Esophagus squamous epithelium (tissue), 5 donors: Measurements from ENCODE around the gene NET1. TPM values are rescaled to one million over a fixed set of nuclear protein-coding genes. Genes with fewer than 3 reads are reported as not detected.
"Not testable (repeated sequence)": the region's sequence is repeated elsewhere in the genome, so short reads cannot be mapped to it uniquely, and the experiment has no call there.

Experiments used
- DNase-seq: peaks from one replicate; lab custom pipeline; 2025; lab: John Stamatoyannopoulos, UW
- H3K27ac ChIP-seq, 4 donors: fragments of 200-600 bp; sonication (generic); one replicate each; pipeline ENCODE4 v1.5.1; 2016 to 2019; ENCODE audit warnings: mild to moderate bottlenecking in 1 of 4
- H3K27me3 ChIP-seq, 4 donors: fragments of 200-600 bp; sonication (generic); 1 replicate in 3 of 4; 2 replicates in 1 of 4; pipeline versions ENCODE4 v1.5.1 to v1.6.0; 2017 to 2021; ENCODE audit warnings: antibody characterized with exemption in 1 of 4
- H3K36me3 ChIP-seq, 3 donors: fragments of 200-600 bp; sonication (generic); one replicate each; pipeline ENCODE4 v1.5.1; 2016 to 2019
- H3K4me1 ChIP-seq, 3 donors: fragments of 200-600 bp; sonication (generic); one replicate each; pipeline ENCODE4 v1.5.1; 2017 to 2019
- H3K4me3 ChIP-seq, 4 donors: fragments of 200-600 bp; sonication (generic); 1 replicate in 3 of 4; 2 replicates in 1 of 4; pipeline ENCODE4 v1.5.1; 2016 to 2019; ENCODE audit warnings: mild to moderate bottlenecking in 2 of 4, moderate library complexity in 1 of 4
- H3K9me3 ChIP-seq, 3 donors: fragments of 200-600 bp; sonication (generic); one replicate each; pipeline ENCODE4 v1.5.1; 2016 to 2019
- POLR2A ChIP-seq, 4 donors: fragments of 450-650 bp; IDR thresholded peaks; one replicate each; pipeline ENCODE4 v1.6.1; 2017; ENCODE audit warnings: antibody characterized with exemption in 4 of 4, mild to moderate bottlenecking in 4 of 4, moderate library complexity in 3 of 4
- WGBS, 2 donors: methylation state at CpG; one replicate each; pipeline ENCODE4 v1.1.5; 2018; 5-methylcytosine and 5-hydroxymethylcytosine counted together
- intact Hi-C: fragments of 100-400 bp; cut with DNase I; formaldehyde crosslinking; loops from one replicate; pipeline ENCODE4 v1.15.0; 2022
- total RNA-seq, 4 donors: library from RNA; depleted of rRNA; stranded (reverse); fragments of >200 nt; gene quantifications; one replicate each; pipeline ENCODE4 v1.1.0, GENCODE V29; 2016
- TF ChIP-seq, protein P1 (sequence below), 6 experiments: fragments of 450-650 bp in 4 of 6; fragments of 200-600 bp in 2 of 6; sonication (generic) in 2 of 6; IDR thresholded peaks; one replicate each; pipeline ENCODE4 v1.5.1; 2016 to 2019; ENCODE audit warnings: antibody characterized with exemption in 6 of 6, mild to moderate bottlenecking in 4 of 6, moderate library complexity in 4 of 6
- donor health status: DM: yes; HTN: yes; CAD: no.

Gene NET1
- total RNA-seq, 4 donors from 2014 or later: 77.8 to 170 (median 107) TPM

DNA sequence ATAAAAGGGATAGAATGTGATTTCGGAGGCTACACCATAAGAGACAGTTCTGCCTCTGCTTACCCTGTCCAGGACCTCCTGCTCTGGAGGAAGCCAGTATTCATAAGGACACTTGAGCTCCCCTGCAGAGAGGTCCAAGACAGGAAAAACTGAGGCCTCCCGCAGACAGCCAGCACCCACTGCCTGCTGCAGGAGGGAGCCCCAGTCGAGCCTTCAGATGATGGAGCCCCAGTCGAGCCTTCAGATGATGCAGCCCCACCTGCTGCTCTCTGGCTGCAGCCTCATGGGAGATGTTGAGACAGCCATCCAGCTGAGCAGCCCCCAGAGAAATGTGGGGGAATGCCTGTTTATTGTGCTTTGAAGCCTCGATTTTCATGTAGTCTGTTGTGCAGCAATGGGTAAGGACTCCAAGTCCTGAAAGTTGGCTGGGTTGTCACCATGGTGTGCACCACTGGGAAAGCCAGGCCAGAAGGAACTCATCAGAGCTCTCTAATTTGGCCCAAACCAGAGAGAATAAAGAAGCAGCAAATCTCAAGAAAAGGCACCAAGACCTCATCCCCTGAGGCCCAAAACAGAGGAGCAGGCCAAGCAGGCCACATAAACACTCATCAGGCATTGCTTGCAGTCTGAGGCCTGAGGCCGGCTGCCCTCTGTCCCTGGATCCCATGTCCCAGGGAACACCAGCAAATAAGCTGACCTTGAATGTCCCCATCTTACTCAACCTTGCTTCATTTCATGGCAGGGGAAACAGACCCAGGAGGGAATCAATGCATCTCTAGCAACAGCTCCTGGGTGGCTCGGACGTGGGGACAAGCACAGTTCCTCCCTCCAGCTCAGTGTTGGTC lies 56.1 kb downstream of the NET1 start:
- peaks cover 13 to 46% (median 22%) of the 10 kb centered on the region in 3 donors for H3K4me1 ChIP-seq
- intact Hi-C loops: no loop called here
- TF ChIP-seq POLR2A (IDR thresholded peaks at IDR 0.05): no peak
- TF ChIP-seq, protein P1, sequence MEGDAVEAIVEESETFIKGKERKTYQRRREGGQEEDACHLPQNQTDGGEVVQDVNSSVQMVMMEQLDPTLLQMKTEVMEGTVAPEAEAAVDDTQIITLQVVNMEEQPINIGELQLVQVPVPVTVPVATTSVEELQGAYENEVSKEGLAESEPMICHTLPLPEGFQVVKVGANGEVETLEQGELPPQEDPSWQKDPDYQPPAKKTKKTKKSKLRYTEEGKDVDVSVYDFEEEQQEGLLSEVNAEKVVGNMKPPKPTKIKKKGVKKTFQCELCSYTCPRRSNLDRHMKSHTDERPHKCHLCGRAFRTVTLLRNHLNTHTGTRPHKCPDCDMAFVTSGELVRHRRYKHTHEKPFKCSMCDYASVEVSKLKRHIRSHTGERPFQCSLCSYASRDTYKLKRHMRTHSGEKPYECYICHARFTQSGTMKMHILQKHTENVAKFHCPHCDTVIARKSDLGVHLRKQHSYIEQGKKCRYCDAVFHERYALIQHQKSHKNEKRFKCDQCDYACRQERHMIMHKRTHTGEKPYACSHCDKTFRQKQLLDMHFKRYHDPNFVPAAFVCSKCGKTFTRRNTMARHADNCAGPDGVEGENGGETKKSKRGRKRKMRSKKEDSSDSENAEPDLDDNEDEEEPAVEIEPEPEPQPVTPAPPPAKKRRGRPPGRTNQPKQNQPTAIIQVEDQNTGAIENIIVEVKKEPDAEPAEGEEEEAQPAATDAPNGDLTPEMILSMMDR (IDR thresholded peaks at IDR 0.05): no peak
- WGBS, 2 donors: 75 to 95% methylated on average over 4 to 7 of the region's 8 CpGs
- H3K9me3 ChIP-seq: no peaks in the 10 kb centered on the region
- no peak for DNase-seq
- no peaks in the 10 kb centered on the region for H3K27me3 ChIP-seq
- no peak overlapping the region for H3K4me3 ChIP-seq
- H3K27ac ChIP-seq: peak overlapping the region in 2 of 4 donors; percentile 81 to 82
- H3K36me3 ChIP-seq: no peaks in the 10 kb centered on the region

DNA sequence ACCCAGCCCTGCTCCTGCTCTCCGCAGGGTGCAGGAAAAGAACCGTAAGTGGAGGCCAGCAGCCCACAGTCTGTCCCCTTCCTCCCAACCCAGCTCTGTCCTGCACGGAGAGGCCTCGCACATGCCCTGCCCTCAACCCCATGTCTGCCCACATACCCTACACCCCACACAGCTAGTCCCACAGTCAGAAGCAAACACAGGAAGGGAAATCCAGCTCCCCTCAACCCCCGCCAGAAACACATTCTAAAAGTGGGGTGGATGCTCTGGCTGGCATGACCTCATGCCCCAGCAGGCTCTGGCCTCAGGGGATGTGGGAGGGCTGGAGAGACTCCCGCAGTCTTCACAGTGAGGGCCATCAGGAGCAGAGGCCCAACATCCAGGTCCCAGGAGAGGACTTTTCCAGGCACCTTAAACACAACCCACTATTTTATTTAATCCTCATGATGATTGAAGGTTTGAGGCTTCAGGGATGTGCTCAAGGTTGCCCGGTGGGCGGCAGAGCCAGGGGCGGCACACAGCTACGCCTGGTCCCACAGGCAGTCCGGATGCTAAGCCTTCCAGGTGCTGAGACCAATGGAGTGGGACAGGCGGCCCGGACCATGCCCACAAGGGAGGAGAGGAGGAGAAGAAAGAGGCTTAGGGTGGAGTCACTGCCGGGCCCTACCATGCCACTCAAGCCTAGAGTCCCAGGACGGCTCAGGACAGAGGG lies 57.1 kb downstream of the NET1 start:
- intact Hi-C loops: no loop called here
- no peaks in the 10 kb centered on the region for H3K27me3 ChIP-seq
- no peaks in the 10 kb centered on the region for H3K9me3 ChIP-seq
- no peaks in the 10 kb centered on the region for H3K36me3 ChIP-seq
- H3K27ac ChIP-seq: peak overlapping the region in 1 of 4 donors; percentile 9
- no peak overlapping the region for H3K4me3 ChIP-seq
- 61 to 78% methylated on average over 4 to 10 of the region's 15 CpGs for WGBS, 2 donors
- peaks cover 13 to 44% (median 22%) of the 10 kb centered on the region in 3 donors for H3K4me1 ChIP-seq
- no peak for TF ChIP-seq POLR2A (IDR thresholded peaks at IDR 0.05)
- TF ChIP-seq, protein P1 (IDR thresholded peaks at IDR 0.05): no peak
- no peak for DNase-seq

- intact Hi-C loops: no loop called here
- Histone ChIP-seq H3K4me3 (no peak overlapping the region), H3K4me1 (peaks cover 13 to 49% (median 22%) of the 10 kb centered on the region in 3 donors), H3K36me3 (no peaks in the 10 kb centered on the region), H3K27me3 (no peaks in the 10 kb centered on the region), H3K27ac (no peak overlapping the region), H3K9me3 (no peaks in the 10 kb centered on the region)
- WGBS, 2 donors: 93 to 98% methylated on average over 5 of the region's 15 CpGs
- no peak for TF ChIP-seq POLR2A (IDR thresholded peaks at IDR 0.05)
- TF ChIP-seq, protein P1 (IDR thresholded peaks at IDR 0.05): no peak
- no peak for DNase-seq
Observed at GRCh38 chr10:5470062-5470751, 57.9 kb downstream of the NET1 start.

DNA sequence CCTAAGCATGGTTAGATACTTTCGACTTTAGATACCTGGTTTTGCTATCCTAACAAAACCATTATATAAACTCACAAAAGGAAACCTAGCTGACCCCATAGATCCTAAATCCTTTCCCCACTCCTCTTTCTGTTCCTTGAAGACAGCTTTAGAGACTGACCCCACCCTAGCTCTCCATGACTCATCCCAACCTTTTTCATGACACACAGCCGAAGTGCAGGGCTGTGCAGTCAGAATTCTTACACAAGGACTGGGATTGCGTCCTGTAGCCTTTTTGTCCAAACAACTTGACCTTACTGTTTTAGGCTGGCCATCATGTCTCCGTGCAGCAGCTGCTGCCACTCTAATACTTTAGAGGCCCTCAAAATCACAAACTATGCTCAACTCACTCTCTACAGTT lies 62.3 kb downstream of the NET1 start:
- H3K4me3 ChIP-seq, H3K27me3 ChIP-seq, DNase-seq, H3K36me3 ChIP-seq, intact Hi-C loops, H3K9me3 ChIP-seq: not testable (repeated sequence)
- peak overlapping the region in 1 of 4 donors; percentile 53 for H3K27ac ChIP-seq
- WGBS, 2 donors: 56 to 60% methylated on average over 4 of the region's 4 CpGs
- H3K4me1 ChIP-seq: peaks cover 0 to 33% (median 8%) of the 10 kb centered on the region in 3 donors

- DNase-seq, H3K36me3 ChIP-seq, H3K9me3 ChIP-seq, H3K4me3 ChIP-seq, H3K27me3 ChIP-seq, intact Hi-C loops: not testable (repeated sequence)
- 75 to 85% methylated on average over 4 to 7 of the region's 8 CpGs for WGBS, 2 donors
- Histone ChIP-seq H3K27ac (peak overlapping the region in 1 of 4 donors; percentile 53), H3K4me1 (peaks cover 0 to 33% (median 8%) of the 10 kb centered on the region in 3 donors)
Observed at GRCh38 chr10:5475088-5475487, 62.7 kb downstream of the NET1 start.

- DNase-seq, intact Hi-C loops, H3K4me3 ChIP-seq, H3K27ac ChIP-seq, H3K36me3 ChIP-seq, H3K9me3 ChIP-seq, H3K27me3 ChIP-seq: not testable (repeated sequence)
- 93% methylated on average over 12 of the region's 12 CpGs for WGBS, 2 donors
- peaks cover 0 to 36% (median 8%) of the 10 kb centered on the region in 3 donors for H3K4me1 ChIP-seq
Observed at GRCh38 chr10:5475974-5476807, 63.8 kb downstream of the NET1 start.
